CD4-positive, alpha-beta T cell (primary cell): ENCODE measurements around the gene KIAA0232. TPM values are rescaled to one million over a fixed set of nuclear protein-coding genes. Genes with fewer than 3 reads are reported as not detected.
"Not testable (repeated sequence)": the region's sequence is repeated elsewhere in the genome, so short reads cannot be mapped to it uniquely, and the experiment has no call there.

Experiments
- ATAC-seq: fragments of 200-7000 bp; cut with Tn5 transposase; one replicate; pipeline ENCODE4 v1.10.0; 2022; ENCODE audit warnings: mild to moderate bottlenecking; ENCODE audit not compliant: poor library complexity
- CTCF ChIA-PET: fragments of 350-600 bp; sonication (Branson Sonifier 250); formaldehyde crosslinking; loops from one replicate; lab custom pipeline; 2021; ENCODE audit warnings: antibody characterized with exemption, inconsistent platforms; lab: Charles Lee
- POLR2A ChIA-PET: fragments of 350-600 bp; sonication (Branson Sonifier 250); formaldehyde crosslinking; loops from one replicate; lab custom pipeline; 2021; ENCODE audit warnings: antibody characterized with exemption, inconsistent platforms; lab: Charles Lee
- DNase-seq, 14 experiments: peaks; one replicate each; pipeline ENCODE4 v3.0.0-alpha.2; 2013 to 2020; ENCODE audit warnings: mixed read lengths in 2 of 14
- H3K27ac ChIP-seq, 2 donors: one replicate each; pipeline versions ENCODE4 v1.5.1 to v1.7.0; 2013; ENCODE audit warnings: low read length in 2 of 2, low read depth in 1 of 2, mild to moderate bottlenecking in 1 of 2
- H3K27me3 ChIP-seq, 2 experiments: 1 replicate in 1 of 2; 2 replicates in 1 of 2; pipeline versions ENCODE4 v1.6.1 to v1.7.0; 2013; ENCODE audit warnings: low read length in 2 of 2, control low read depth in 1 of 2, mild to moderate bottlenecking in 1 of 2, moderate library complexity in 1 of 2; ENCODE audit not compliant: insufficient read depth in 2 of 2, control insufficient read depth in 1 of 2
- H3K36me3 ChIP-seq: one replicate; pipeline ENCODE4 v1.6.1; 2013; ENCODE audit warnings: low read length, control low read depth; ENCODE audit not compliant: insufficient read depth
- H3K4me1 ChIP-seq: one replicate; pipeline ENCODE4 v1.6.1; 2013; ENCODE audit warnings: low read length, control low read depth; ENCODE audit not compliant: insufficient read depth
- H3K4me3 ChIP-seq: one replicate; pipeline ENCODE4 v1.5.1; 2013; ENCODE audit warnings: mild to moderate bottlenecking, low read length, moderate library complexity
- H3K9me3 ChIP-seq, 2 experiments: 1 replicate in 1 of 2; 2 replicates in 1 of 2; pipeline versions ENCODE4 v1.6.1 to v1.7.0; 2013; ENCODE audit warnings: low read length in 2 of 2, mild to moderate bottlenecking in 2 of 2, control low read depth in 1 of 2, moderate library complexity in 1 of 2; ENCODE audit not compliant: control insufficient read depth in 1 of 2, insufficient read depth in 1 of 2
- H3K27ac Mint-ChIP-seq: one replicate; pipeline ENCODE4 v1.8.0; 2020; ENCODE audit warnings: mixed read lengths
- H3K27me3 Mint-ChIP-seq: one replicate; pipeline ENCODE4 v1.8.0; 2021; ENCODE audit warnings: mixed read lengths
- H3K36me3 Mint-ChIP-seq: one replicate; pipeline ENCODE4 v1.8.0; 2021; ENCODE audit warnings: low read depth, mixed read lengths
- H3K4me1 Mint-ChIP-seq: one replicate; pipeline ENCODE4 v1.8.0; 2021; ENCODE audit warnings: low read depth, mixed read lengths
- H3K4me3 Mint-ChIP-seq: one replicate; pipeline ENCODE4 v1.8.0; 2020; ENCODE audit warnings: mild to moderate bottlenecking, mixed read lengths
- H3K9me3 Mint-ChIP-seq: one replicate; pipeline ENCODE4 v1.8.0; 2020; ENCODE audit warnings: mixed read lengths
- CTCF ChIP-seq: fragments of 200-600 bp; IDR thresholded peaks from one replicate; pipeline ENCODE4 v1.8.0; 2022; ENCODE audit warnings: antibody characterized with exemption, mild to moderate bottlenecking
- intact Hi-C, 2 experiments: fragments of 100-400 bp; cut with DNase I in 1 of 2; cut with micrococcal nuclease in 1 of 2; formaldehyde crosslinking; loops; one replicate each; pipeline versions ENCODE4 v1.15.1 to v1.9.0; 2023 to 2025; cut with DNase I, micrococcal nuclease
- total RNA-seq, 174 experiments: library from RNA in 2 of 174; stranded (reverse) in 2 of 174; gene quantifications; one replicate each; pipeline ENCODE4 v1.2.3 and lab custom pipeline; 2021 to 2026

Gene KIAA0232
- total RNA-seq, 2 experiments from 2014 or later: 15.3 to 17.8 TPM

DNA sequence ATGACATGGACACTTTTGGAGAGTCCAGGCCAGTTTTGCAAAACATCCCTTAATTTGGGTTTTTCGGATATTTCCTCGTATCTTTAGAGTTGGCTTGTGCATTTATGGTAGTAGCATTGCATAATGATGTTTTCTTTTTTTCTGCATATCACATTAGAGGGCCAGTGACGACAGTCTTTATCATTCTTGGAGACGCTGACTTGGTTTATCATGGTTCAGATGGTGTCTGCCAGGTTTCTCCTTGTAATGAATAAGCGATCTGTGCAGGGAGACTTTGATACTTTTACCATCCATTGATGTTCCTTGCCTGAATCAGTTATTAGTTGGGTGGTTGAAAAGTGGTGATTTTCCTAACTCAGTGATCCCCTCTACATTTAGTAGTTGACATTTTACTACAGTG lies 46.6 kb downstream of the KIAA0232 start:
- no peaks in the 10 kb centered on the region for H3K4me1 ChIP-seq
- no peaks in the 10 kb centered on the region for H3K9me3 ChIP-seq
- peaks cover 20% of the 10 kb centered on the region for H3K4me1 Mint-ChIP-seq
- H3K9me3 Mint-ChIP-seq: no peaks in the 10 kb centered on the region
- H3K27ac Mint-ChIP-seq: no peak overlapping the region
- peaks cover 53% of the 10 kb centered on the region for H3K36me3 ChIP-seq
- no peak overlapping the region for H3K27ac ChIP-seq
- CTCF ChIA-PET: no interaction called here
- TF ChIP-seq CTCF: no peak
- H3K4me3 ChIP-seq: no peak overlapping the region
- H3K27me3 Mint-ChIP-seq: no peaks in the 10 kb centered on the region
- no peaks in the 10 kb centered on the region for H3K27me3 ChIP-seq
- H3K36me3 Mint-ChIP-seq: peaks cover 88% of the 10 kb centered on the region
- POLR2A ChIA-PET: no interaction called here
- no peak overlapping the region for H3K4me3 Mint-ChIP-seq
- no peak for ATAC-seq
- DNase-seq: no peak
- intact Hi-C loops: no loop called here

- Histone ChIP-seq H3K9me3 (no peaks in the 10 kb centered on the region), H3K27me3 (no peaks in the 10 kb centered on the region), H3K4me3 (no peak overlapping the region), H3K27ac (no peak overlapping the region), H3K4me1 (no peaks in the 10 kb centered on the region), H3K36me3 (peaks cover 35% of the 10 kb centered on the region)
- ChIA-PET POLR2A (no interaction called here), CTCF (interaction anchor here (1.0 kb wide), 1 partner anchor 39 kb away, joined by 4 read pairs; no protein-coding TSS in a partner anchor)
- H3K27me3 Mint-ChIP-seq: no peaks in the 10 kb centered on the region
- H3K9me3 Mint-ChIP-seq: no peaks in the 10 kb centered on the region
- H3K4me1 Mint-ChIP-seq: peaks cover 14% of the 10 kb centered on the region
- no peak overlapping the region for H3K4me3 Mint-ChIP-seq
- H3K36me3 Mint-ChIP-seq: peaks cover 58% of the 10 kb centered on the region
- no peak overlapping the region for H3K27ac Mint-ChIP-seq
- intact Hi-C loops: no loop called here
- no peak for TF ChIP-seq CTCF
- no peak for ATAC-seq
- no peak for DNase-seq
These were observed 52.3 kb downstream of the KIAA0232 start for GRCh38 chr4:6834867-6835266.

DNA sequence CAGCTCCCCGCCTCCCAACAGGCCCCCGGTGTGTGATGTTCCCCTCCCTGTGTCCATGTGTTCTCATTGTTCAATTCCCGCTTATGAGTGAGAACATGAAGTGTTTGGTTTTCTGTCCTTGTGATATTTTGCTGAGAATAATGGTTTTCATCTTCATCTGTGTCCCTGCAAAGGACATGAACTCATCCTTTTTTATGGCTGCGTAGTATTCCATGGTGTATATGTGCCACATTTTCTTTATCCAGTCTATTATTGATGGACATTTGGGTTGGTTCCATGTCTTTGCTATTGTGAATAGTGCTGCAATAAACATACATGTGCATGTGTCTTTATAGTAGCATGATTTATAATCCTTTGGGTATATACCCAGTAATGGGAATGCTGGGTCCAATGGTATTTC lies 53.1 kb downstream of the KIAA0232 start:
- H3K27ac Mint-ChIP-seq, H3K4me1 ChIP-seq, H3K9me3 Mint-ChIP-seq, ATAC-seq, POLR2A ChIA-PET, H3K27me3 Mint-ChIP-seq, H3K27ac ChIP-seq, DNase-seq, H3K27me3 ChIP-seq, H3K4me3 ChIP-seq, intact Hi-C loops, H3K4me3 Mint-ChIP-seq, H3K9me3 ChIP-seq: not testable (repeated sequence)
- Mint-ChIP-seq H3K36me3 (peaks cover 53% of the 10 kb centered on the region), H3K4me1 (peaks cover 14% of the 10 kb centered on the region)
- peaks cover 31% of the 10 kb centered on the region for H3K36me3 ChIP-seq
- CTCF ChIA-PET: interaction anchor here (1.0 kb wide), 1 partner anchor 38 kb away, joined by 4 read pairs; no protein-coding TSS in a partner anchor

DNA sequence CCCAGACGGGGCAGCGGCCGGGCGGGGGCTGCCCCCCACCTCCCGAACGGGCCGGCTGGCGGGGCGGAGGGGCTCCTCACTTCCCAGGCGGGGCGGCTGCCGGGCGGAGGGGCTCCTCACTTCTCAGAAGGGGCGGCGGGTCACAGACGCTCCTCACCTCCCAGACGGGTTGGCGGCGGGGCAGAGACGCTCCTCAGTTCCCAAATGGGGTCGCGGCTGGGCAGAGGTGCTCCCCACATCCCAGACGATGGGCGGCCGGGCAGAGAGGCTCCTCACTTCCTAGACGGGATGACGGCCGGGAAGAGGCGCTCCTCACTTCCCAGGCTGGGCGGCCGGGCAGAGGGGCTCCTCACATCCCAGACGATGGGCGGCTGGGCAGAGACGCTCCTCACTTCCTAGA lies 54.6 kb downstream of the KIAA0232 start:
- H3K27me3 ChIP-seq, H3K27me3 Mint-ChIP-seq, H3K27ac ChIP-seq, H3K27ac Mint-ChIP-seq, CTCF ChIA-PET, ATAC-seq, DNase-seq, H3K4me1 Mint-ChIP-seq, H3K4me1 ChIP-seq, H3K9me3 Mint-ChIP-seq, intact Hi-C loops, POLR2A ChIA-PET, H3K9me3 ChIP-seq, H3K4me3 Mint-ChIP-seq, H3K4me3 ChIP-seq: not testable (repeated sequence)
- H3K36me3 ChIP-seq: peaks cover 21% of the 10 kb centered on the region
- peaks cover 51% of the 10 kb centered on the region for H3K36me3 Mint-ChIP-seq
